ENCODE results near the gene RPL14.
"Not testable (repeated sequence)": the region's sequence is repeated elsewhere in the genome, so short reads cannot be mapped to it uniquely, and the experiment has no call there.

Gene RPL14

DNA sequence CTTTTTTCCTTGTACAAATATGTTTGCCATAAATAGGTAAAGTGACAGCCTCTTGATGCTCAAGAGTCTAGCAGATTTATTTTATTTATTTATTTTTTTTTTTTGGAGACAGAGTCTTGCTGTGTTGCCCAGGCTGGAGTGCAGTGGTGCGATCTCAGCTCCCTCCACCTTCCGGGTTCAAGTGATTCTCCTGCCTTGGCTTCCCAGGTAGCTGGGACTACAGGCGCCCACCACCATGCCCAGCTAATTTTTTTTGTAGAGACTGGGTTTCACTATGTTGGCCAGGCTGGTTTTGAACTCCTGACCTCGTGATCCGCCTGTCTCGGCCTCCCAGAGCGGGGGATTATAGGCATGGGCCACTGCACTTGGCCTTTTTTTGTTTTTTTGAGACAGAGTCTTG is 5.7 kb downstream of the RPL14 start:
- DNase-seq (ENCODE audit: low spot score) = not testable (repeated sequence)

- DNase-seq (ENCODE audit: low spot score) = no peak
Measured at GRCh38 chr3:40463579-40463978, 6.4 kb downstream of the RPL14 start.

DNA sequence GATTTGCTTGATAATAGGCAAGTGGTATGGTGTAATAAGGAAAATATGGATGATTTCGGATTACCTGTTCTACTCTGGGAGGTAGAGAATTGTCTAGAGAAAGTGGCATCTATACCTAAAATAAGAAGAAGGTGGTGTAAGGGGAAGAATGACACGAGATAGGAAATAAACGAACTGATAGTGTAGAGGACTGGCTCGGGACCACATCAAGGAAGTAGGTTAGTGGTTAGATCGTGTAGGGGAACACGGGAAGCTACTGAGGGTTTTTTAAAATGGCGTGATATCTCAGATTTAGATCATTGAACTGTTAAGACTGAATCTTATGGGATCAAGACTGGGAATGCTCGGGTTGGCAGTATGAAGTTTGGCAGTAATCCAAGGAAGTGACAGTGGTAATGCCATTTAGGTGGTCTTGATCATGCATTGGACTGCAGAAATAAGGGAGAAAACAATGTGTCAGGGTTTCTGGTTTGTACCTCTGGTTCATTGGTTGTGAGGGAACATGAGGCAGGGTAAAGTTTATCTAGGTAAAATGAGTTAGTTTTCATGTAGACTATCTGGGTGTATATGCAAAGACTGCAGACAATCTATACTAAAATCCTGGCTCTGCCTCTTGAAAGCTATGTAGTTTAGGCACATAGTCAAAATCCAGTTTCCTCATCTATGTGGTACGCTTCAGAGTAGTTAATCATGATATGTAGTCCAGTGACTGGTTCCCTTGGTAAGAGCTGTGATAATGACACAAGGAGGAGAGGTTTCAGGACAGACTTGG is 7.4 kb downstream of the RPL14 start:
- DNase-seq (ENCODE audit: low spot score) = no peak

- no peak for DNase-seq (ENCODE audit: low spot score)
Measured at GRCh38 chr3:40465111-40465407, 7.9 kb downstream of the RPL14 start.

- no peak for DNase-seq (ENCODE audit: low spot score)
Measured at GRCh38 chr3:40465456-40465855, 8.3 kb downstream of the RPL14 start.

DNA sequence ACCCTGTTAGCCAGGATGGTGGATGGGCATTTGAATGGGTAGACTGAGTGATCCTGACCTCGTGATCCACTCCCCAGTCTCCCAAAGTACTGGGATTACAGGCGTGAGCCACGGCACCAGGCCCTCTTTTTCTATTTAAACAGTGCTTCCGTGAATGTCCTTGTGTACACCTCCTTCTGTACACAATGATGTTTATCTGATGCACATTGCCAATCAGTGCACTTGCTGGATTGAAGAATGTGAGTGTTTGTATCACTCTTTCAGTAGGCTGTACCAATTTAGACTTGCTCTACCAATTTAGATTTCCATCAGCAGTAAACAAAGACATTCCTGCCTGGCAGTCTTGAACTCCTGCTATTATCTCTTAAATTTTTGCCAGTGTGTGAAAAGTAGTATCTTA is 10.9 kb downstream of the RPL14 start:
- DNase-seq (ENCODE audit: low spot score) = no peak

GRCh38 chr3:40470701-40471100 is 13.6 kb downstream of the RPL14 start:
- DNase-seq (ENCODE audit: low spot score) = no peak

DNA sequence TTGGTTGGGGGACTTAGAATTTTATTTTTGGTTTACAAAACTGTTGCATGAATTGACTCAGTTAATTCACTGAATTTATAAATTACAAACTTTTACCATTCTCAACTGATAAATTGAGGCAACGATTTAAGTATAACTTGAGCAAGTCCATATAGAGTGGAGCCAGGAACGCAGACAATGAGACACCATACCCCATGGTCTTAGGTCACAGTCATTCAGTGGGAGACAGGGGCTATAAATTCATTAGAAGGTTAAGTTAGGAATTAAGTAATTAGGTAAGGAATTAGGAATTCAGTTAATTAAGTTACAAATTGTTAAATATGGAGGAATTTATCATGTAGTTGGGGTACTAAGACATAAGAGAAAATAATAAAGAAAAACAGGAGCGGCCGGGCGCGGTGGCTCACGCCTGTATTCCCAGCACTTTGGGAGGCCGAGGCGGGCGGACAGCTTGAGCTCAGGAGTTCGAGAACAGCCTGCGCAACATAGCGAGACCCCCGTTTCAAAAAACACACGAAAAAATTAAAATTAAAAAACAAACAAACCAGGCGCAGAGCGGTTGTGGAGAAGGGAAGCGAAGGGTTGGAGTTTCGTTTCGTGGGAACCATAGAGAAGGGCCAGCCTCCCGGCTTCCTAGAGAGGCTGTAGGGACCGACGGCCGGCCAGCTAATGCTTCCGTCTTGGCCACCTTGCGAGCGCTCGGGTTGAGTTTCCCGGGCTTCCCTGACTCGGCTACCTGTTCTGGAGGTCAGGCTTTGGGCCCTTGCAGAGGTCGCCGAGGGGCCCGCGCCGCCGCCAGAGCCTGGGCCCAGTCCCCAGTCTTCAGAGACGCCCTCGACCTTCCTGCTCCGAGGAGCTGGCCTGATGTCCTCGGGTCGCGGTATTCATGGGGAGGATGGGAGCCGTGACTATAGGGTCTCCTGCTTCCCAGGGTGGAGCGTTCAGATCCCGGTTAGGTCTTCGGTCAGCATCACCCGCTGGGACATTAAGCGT is 19.6 kb downstream of the RPL14 start, which contains the start of gene ZNF619:
TSS of gene ZNF619 (plus strand) at position 645 of the 993 bp plus-strand sequence. CDS start 858 bp downstream, outside the sequence.
- peak; percentile 54 for DNase-seq (ENCODE audit: low spot score)

- peak; percentile 69 for DNase-seq (ENCODE audit: low spot score)
Measured at GRCh38 chr3:40477666-40478065, 20.5 kb downstream of the RPL14 start.

- no peak for DNase-seq (ENCODE audit: low spot score)
Measured at GRCh38 chr3:40487172-40487571, 30.0 kb downstream of the RPL14 start.

GRCh38 chr3:40490916-40491315 is 33.8 kb downstream of the RPL14 start:
- no peak for DNase-seq (ENCODE audit: low spot score)

DNA sequence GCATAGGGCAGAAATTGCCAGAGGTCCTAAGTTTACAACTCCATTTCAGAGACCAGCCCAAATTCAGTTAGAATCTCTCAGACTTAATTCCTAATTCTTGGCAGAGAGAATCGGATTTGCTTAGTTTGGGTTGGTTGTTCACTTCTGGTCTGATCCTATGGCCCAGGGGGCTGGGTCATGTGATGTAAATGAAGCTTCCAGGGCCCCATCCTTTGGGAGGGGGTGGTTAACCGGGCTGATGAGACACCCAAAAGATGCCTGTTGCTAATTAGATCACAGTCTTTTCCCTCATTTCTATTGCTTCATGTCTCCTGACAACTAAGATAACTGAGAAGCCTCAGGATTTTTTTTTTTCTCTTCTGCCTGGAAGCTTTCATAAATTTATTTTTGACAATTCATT is 37.6 kb downstream of the RPL14 start:
- DNase-seq (ENCODE audit: low spot score) = no peak

DNA sequence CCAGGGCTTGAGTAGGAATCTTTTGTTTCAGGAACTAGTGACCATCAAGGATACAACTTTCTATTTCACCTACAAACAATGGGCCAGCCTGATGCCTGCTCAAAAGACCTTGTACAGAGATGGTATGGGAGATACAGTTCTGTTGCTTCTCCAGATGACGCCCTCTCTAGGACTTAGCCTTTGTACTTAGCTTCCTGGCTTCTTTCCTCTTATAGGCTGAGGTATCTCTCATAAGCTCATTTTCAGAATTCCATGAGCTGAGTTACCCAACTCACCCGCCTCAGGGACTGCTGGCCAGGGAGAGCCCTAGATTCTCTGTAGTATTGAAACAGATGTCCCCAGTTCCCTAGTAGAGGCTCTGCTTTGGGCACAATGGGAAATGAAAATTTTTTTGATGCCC is 40.1 kb downstream of the RPL14 start:
- no peak for DNase-seq (ENCODE audit: low spot score)

- no peak for DNase-seq (ENCODE audit: low spot score)
Measured at GRCh38 chr3:40499952-40500351, 42.8 kb downstream of the RPL14 start.

DNA sequence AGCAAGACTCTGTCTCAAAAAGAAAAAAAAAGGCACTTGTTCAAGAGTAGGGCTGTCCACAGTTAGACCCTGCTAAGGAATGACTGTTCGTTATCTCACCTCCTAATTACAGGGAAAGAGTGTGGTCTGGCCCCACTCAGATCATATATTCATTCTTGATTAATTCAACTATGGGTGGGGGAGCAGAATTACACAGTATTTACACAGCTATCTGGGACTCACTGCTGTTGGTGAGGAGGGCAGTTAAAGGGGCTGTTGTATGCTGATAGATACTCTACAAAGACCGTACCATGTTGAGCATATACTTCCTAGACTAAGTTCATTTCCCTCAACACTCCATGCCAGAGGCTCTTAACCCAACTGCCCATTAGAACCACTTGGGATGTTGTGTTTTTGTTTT is 44.9 kb downstream of the RPL14 start:
- DNase-seq (ENCODE audit: low spot score) = no peak

- DNase-seq (ENCODE audit: low spot score) = no peak
Measured at GRCh38 chr3:40504636-40505430, 47.7 kb downstream of the RPL14 start.

DNA sequence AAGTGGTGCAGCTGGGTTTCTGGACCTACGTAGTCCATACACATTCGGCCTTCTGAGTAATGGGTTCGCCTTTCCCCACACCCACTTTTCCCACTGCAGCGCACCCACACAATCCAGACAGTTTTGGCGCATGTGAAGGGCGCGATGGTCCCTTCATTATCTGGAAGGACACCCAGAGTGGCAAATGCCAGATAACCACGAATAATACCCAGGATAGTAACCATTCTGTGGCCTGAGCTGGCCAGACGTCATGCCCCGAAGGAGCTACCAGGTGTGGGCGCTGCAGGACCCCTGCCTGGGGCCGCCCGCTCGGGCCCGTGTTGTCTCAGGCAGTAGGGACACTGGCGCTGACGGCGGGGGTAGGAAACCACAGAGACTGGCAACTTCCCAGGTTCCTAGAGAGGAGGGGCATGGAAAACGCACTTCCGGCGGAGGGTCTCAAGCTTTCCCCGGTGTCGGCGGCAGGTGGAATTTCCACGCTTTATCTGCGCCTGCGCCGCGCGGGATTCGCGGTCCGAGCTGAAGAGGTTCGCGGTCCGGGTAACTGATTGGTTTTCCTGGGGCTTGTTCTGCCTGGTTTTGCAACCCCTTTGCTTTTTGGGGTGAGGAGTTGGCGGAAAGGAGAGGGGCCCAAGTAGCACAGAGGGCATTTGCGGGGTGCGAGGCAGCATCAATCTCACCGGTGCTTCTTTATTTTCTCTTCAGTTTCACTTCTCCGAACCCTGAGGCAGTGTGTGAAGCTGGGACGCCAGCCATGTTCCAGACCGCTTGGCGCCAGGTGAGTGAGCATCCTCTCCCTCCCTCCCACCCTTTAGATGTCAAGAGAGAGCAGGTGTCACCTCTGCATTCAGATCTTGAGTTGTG is 48.7 kb downstream of the RPL14 start, which contains the start of gene ZNF620:
TSS of gene ZNF620 (plus strand) at position 441 of the 864 bp plus-strand sequence. CDS start at position 755, 314 bp downstream.
- peak; percentile 77 for DNase-seq (ENCODE audit: low spot score)

- no peak for DNase-seq (ENCODE audit: low spot score)
Measured at GRCh38 chr3:40511031-40511718, 54.0 kb downstream of the RPL14 start.

GRCh38 chr3:40516201-40516600 is 59.1 kb downstream of the RPL14 start:
- DNase-seq (ENCODE audit: low spot score) = no peak

- DNase-seq (ENCODE audit: low spot score) = no peak
Measured at GRCh38 chr3:40518067-40518466, 60.9 kb downstream of the RPL14 start.

Data from putamen (tissue), 1 donor.